Stimulated activated CD8-positive, alpha-beta memory T cell treated with anti-CD3 and anti-CD28 coated beads, Interleukin-7, amount 100 ng/mL, for 48 hours (primary cell): ENCODE data around the gene LRIG1.

Source experiments
- DNase-seq, 2 donors: peaks; one replicate each; pipeline ENCODE4 v3.0.0-alpha.2; 2020; ENCODE audit warnings: low read depth in 1 of 2; ENCODE audit errors: extremely low read depth in 1 of 2

Gene LRIG1

DNA sequence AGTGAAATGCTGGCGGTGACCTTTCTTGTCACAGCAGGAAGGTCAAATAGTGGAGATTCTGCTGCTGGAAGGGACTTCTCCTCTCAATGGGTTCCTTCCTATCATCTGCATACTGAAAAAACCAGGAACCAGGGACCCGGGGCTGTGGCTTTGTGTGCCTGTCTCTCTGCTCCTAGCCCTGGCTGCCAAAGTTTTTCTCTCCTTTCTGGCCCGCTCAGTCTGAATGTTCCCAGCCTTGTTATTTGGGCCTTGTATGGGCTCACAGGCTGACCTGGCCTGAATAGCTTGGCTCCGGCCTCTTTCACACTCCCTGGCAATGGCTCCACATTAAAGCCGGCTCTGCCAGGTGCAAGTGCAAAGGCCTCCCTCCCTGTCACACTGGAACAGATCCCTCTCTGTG lies 94.7 kb downstream of the LRIG1 start:
- DNase-seq, result no peak

DNA sequence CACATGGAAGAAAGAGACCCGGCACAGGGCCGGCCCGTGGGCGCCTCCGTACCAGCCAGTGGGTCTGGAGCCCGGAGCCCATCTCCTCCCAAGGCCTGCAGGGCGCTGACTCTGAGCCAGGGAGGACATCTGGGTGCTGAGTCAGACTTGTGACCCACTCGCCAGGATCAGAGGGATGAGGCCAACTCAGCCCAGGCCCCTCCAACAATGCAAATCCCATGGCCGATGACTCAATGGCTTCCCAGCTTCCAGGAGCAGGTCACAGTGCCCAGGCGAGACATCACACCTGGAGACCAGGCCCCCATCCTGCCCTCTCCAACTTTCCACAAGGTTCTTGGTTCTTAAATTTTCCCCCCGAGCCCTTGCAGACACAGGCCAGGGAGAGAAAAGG lies 95.1 kb downstream of the LRIG1 start:
- no peak for DNase-seq

DNA sequence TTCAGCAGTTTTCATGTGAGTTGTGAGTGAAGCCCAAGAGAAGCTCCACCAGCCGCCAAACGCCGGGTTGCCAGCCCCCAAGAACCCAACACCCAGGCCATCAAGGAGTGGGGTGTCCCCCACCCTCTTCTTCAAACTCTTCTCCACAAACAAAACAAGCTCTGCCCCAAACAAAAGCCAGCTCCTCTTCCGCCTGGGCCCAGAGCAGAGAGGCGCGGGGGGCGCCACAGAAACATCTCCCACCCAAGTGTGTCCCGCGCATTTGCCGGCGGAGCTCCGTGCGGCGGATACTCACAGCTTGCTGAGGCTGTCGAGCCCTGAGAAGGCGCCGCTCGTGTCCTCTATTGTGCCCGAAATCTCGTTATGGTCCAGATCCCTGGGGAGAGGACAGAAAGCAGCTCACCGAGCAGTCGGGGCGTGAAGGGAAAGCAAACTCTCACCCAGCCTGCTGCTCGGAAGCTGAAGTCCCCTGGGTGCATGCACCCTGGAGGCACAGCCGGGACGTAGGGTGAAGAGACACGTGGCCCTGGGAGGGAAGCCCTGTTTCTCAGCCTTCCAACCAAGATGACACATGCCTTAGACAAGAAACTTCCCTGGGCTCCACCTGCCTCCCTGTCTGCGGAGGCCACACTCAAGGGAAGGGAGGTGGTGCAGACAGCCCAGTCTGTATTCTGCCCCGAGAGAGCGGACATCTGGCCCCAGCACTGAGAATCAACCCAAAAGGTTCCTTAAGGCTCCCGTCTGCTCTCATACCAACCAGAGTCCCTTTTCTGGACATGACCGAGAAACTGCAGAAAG lies 95.7 kb downstream of the LRIG1 start:
- no peak for DNase-seq

DNA sequence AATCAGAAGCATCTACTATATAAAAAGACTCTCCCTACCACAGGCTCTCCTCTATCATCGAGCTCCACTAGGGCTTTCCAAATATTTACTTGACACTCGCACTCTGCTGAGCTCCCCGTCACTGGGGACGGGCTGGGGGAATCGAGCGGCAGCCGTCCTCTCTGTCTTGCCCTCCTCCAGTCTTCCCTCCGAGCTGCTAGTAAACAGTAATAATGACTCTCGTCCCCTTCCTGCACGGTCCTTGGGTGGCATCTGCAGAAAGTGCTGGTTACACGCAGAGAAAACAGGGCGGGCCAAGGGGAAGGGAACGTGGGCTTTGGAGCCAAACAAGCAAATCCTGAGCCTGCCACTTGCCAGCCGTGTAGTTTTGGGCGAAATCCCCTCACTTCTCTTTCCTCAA lies 96.6 kb downstream of the LRIG1 start:
- no peak for DNase-seq

DNA sequence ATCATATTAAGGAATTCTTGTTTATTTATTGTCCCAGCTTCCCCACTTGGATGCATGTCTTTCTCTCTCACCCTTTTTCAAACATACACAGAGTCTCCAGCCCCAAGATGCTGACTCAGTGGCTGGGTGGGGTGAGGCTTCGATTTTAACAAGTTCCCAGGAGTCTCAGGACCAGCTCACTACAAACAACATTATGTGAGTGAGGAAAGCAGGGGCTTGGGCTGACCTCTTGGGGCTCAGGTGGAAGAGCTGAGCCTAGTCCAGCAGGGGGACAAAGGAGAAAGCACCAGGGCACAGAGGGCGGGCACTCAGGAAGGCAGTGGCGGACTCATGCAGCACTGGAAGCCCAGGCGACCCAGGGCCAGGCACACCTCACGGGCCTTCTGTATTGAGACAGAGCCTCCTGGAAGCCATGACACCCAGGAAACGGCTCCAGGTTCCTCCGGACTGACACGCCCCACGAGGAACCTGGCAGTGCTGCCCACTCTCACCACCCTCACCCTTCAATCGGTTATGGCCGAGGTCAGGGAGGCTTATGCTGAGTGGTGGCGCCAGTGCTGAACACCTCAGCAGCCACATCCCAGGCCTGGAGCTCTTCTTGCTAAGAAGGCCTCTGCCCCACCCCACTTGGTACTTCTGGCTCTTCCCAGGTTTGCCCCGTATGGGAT lies 97.4 kb downstream of the LRIG1 start:
- no peak for DNase-seq

DNA sequence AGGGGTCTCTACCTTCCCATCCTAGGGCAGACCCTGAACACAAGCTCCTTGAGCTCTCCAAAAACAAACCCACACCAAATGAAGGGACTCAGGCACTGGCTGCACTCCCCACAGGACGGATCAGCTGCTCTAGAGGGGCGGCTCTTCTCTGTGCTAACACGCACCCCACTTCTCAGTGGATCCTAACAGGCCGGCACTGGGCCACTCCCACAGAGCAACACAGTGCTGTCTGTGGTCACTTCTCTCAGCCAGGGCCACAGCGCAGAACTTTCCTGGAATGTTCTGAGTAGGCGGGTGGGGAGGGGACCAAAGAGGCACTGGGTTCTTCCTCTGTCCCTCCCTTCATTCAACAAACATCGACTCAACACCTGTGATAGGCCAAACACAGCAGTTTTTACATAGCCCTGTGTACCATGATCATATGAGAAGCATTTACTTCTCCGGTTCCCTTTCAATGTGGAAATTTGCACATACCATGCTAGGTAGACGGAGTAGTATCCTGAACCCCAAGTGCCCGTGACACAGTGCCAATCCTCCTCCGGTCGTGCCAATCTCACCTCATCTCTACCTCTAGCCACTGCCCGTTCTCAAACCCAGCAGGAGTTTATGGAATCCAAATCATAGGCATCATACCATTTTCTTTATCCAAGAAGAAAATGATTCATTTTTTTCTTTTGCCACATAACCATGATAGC lies 98.1 kb downstream of the LRIG1 start:
- no peak for DNase-seq

DNA sequence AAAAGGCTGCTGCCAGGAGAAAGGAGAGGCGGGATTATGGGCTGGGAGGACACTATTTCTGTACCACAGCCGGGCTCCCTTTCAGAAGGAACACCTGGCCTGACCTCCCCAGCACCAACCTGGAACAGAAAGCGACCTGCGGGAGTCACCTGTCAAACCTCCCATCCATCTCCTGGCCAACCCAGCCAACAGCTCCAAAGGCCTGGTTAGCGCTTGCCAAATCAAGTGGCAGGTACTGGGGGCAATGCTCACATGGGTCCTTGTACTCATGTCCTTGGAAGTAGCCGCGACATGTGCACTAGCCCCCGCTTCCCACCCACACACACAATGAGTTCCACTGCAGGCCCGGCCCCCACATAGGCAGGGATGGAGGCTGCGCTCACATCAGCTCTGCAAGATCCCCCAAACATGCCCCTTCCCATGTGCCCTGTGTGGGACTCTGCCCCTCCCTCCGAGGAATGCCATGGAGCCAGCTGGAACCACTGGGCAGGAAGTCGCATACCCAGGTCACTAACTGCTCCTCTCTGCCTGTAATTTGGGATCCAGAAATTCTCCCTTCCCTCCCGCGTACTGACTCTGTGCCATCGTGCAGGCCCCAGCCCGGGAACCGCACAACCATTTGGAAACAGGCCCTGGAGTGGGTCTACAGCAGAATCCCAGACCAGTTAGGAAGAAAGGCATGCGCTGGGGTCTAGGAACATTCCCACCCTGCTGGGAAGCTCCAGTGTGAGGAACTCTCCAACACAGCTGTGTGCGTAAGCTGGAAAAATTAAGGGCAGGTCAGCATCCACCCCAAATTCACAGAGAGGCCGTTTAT lies 98.9 kb downstream of the LRIG1 start:
- no peak for DNase-seq

DNA sequence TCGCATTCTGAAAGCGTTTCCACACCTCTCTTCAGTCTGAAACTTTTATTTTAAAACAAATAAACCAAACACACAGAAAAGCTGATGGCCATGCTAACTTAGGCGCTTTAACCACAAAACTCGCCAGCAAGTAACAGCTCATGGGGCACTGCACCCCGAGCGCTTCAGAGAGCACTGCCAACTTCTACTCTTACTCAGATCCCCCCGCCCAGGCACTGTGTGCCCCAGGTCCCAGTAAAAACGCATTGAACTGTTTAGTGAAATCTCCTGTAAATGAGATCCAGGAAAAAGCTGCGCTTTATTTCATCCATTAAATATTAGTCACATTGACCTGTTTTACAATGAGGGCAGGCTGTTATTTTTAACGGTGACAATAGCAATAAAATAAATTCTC lies 99.7 kb downstream of the LRIG1 start:
- DNase-seq, result no peak

DNA sequence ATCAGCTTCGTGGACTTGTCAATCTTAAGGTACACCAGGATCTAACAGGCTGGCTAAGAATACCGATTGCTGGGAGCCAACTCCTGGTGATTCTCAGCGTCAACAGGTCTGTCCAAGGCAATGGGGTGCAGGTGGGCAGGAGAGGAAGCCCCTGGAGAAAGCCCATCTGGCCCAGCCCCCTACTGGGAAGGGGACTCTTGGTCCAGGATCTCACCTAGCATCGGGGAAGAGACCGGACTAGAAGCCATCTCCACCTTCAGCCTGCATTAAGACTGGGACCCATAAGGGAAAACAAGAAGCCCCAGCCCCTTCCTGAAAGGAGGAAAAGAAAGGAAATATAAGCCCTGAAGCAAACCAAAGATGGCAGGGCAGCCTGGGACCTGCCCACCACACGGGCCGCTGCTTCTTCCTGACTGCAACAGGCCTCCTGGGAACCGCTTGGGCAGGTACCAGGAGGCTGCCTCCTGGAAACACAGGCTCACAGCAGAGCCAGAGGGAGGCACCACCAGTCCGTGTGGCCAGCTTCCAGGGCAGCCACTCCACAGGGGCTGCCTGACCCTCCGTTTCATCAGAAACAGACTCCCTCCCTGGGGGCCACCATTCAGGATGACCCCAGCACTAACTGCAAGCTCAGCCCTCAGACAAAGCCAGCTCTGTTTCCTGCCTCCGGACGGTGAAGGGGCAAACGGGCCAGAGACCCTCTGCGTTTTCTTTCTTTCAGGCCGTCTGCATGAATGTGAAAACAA lies 100.2 kb downstream of the LRIG1 start:
- DNase-seq, result no peak

DNA sequence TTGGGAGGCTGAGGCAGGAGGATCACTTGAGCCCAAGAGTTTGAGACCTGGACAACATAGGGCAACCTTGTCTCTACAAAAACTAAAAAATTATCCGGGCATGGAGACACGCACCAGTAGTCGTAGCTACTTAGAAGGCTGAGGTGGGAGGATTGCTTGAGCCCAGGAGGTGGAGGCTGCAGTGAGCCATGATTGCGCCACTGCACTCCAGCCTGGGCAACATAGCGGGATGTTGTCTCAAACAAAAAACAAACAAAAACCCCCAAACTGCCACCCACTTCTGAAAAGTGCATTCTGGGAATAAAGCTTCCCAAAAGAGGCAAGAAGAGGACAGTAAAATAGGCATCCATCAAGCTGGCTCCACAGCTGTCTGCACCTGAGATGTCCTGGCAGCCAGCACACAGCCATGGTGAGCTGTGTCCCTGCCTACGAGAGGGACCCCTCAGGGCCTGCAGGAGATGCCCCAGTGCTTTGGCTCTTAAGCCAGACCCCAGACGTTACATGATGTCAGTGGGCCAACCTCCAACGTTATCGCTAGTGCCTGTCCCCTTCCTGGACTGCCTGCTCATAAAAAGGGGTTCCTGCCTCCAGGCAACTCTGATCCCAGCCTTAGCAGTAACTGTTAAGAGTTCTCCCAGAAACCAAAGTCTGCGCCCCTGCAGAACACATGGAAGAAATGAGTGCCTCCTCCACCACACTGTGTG lies 101.1 kb downstream of the LRIG1 start:
- no peak for DNase-seq

DNA sequence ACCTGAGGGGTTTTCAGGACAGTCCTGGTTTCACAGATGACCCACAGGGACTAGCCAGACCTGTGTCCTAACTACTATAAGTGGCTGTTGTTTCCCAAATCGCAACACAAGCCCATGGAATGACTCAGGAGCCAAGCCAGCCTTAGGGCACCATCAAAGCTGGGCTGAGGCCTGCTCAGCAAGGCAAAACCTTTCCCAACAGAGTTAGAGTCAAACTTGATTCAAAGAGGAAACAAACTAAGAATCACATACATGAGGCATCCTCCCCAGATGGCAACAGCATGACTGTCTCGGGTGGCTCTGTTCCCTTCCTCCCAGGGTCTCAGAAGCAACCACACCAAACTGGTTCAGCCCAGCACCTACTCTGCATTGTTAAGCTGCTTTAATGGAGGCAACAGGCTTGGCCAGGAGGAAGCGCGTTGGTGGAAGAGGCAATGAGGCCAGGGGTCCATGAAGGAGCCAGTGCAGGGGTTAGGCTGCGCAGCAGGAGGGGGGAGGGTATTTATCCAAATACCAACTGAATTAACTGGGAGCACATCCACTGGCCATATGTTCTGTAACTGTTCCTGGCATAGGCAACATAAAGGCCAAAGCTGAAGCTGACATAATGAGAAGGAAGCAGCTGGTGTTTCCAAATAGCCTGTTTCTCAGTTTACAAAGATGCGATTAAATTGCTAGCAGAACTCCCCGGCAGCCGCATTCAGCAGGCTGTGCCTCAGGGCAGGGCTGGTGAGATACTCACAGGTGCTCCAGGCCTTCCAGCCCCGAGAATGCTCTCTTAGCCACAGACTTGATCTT lies 102.4 kb downstream of the LRIG1 start:
- no peak for DNase-seq

DNA sequence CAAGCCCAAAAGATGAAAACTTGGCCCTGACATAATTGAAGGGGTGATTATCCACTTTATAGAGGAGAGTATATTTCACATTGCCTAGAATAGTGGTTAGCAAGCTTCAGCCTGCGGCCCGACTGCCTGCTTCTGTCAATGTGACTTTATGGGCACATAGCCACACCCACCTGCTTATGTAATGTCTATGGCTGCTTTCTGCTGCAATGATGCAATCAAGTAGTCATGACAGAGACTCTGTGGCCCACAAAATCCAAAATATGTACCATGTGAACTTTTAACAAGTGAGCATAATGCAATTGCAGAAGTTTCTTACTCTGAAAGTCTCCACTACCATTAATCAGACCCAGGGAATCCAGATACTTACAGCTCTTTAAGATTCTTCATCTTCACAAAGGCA lies 103.1 kb downstream of the LRIG1 start:
- no peak for DNase-seq

DNA sequence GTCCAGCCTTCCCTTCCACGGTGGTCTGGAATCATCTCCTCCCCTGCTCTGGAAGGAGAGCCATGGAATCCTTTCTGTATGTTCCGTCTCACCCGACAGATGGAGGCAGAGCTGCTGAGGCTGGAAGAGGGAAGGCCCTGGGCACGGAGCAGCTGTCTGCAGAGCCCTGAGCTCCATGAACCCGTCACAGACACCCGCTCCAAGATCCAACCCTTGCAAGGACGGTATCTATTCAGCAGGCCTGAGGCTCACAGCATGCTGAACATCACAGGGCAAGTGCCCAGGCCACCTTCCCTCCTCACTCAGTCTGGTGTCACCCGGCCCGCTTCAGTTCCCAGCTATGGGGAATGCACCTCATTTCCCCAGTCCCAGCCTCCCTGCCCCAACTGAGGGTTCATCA lies 103.9 kb downstream of the LRIG1 start:
- no peak for DNase-seq

DNA sequence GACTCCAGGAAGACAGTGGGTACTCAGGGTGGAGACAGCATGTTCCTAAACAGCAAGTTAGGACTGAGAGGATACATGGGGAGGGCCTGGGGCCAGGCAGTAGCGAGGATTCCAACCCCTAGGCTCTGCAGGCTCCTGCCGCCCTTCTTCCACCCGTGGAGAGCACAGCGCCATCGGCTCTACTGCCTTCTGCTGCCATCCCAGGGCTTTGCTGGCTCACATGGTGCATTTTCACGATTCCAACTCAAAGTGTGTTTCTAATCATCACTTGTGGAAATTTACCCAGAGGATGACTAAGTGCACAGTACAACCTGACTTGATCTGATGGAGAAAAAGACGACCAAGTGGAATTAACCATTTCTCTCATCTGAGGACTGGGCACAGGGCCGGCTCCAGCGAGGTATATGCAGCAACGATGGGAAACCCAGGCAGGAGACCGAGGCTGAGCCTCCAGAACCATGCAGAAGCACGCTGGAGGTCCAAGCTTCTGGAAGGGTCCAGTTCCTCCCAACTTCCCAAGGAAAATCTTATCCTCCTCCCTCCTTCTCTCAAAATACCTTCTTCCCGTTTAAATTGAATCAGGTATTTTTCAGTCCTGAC lies 104.6 kb downstream of the LRIG1 start:
- DNase-seq, result no peak

DNA sequence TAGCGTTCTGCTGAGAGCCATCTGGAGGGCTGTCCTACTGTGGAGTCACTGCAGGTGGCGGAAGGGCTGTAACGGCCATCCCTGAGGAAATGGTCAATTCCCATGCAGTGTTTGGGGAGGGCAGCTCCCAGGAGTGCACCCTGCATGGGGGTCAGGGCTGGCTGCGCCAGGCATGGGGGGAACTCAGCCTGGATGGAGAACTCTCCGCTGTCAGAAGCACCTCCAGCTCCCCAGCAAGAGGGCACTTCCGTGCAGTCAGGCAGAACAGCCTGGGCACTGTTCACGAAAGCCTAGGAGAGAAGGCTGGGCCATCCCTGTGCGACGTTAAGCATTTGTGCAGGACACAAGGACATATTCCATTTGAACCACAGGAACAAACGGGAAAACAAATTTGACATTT lies 105.2 kb downstream of the LRIG1 start:
- no peak for DNase-seq

DNA sequence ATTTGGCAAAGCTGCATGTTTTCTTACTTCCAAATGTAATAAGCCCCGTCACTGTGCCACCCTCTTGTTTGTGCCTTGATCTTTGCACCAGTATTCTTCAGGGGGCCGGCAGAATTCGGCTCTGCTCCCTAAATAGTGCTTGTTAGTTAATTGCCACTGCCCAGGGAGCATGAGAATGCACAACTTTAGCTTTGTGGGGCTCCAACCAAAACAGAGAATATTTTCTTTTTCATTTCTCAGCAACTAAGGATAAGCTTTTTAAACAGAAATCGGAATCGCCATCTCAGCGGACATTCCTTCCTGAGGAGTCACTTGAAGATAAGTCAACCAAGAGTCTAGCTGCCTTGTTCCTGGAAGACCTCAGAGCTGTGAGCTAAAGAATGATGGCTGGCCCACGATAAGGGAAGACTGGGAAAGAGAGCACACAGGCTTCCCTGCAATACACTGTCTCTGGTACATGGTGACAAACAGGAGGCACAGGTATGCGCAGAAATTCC lies 106.0 kb downstream of the LRIG1 start:
- DNase-seq, result no peak

DNA sequence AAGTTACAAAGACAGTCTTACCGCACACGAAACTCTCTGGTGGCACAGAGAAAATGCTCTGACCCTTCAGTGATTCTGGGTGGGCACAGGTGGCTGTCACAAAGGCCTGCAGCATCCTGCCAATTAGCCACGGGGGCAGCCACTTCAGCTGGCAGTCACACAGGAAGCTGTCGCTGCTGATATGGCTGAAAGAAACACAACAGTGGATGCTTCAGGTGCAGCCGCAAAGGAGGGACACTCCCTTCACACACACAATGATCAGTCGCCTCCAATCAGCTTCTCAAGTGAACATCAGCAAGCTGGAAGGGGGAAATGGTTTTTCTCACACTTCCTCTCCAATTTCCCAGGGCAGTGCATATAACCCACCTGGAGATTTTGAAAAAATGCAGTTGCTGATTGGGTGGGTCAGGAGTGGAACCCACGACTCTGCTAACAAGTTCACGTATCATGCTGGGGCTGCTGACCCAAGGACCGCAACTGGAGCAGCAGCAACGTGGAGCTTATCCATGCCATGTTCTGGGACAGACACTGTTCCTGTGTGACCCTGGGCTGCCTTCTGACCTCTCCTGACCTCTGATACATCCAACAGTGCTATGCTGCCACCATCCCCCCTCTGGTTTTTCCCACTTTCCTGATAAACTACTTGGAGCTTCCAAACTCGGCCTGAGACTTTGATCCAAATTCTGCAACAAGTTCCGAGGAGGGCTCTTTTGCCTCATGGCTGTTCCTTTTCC lies 106.6 kb downstream of the LRIG1 start:
- peak in 1 of 2 donors; percentile 29 for DNase-seq
